NCI-H524 treated with DMSO at 0.1 percent for 48 hours (cell line): ENCODE results near the gene BLACAT1.
A peak's percentile ranks its signal among the peaks of the same experiment; 100 is the strongest.
"Not testable (repeated sequence)": the region's sequence is repeated elsewhere in the genome, so short reads cannot be mapped to it uniquely, and the experiment has no call there.

Experiments
- DNase-seq: peaks from one replicate; lab custom pipeline; 2025; lab: John Stamatoyannopoulos, UW

Gene BLACAT1

DNA sequence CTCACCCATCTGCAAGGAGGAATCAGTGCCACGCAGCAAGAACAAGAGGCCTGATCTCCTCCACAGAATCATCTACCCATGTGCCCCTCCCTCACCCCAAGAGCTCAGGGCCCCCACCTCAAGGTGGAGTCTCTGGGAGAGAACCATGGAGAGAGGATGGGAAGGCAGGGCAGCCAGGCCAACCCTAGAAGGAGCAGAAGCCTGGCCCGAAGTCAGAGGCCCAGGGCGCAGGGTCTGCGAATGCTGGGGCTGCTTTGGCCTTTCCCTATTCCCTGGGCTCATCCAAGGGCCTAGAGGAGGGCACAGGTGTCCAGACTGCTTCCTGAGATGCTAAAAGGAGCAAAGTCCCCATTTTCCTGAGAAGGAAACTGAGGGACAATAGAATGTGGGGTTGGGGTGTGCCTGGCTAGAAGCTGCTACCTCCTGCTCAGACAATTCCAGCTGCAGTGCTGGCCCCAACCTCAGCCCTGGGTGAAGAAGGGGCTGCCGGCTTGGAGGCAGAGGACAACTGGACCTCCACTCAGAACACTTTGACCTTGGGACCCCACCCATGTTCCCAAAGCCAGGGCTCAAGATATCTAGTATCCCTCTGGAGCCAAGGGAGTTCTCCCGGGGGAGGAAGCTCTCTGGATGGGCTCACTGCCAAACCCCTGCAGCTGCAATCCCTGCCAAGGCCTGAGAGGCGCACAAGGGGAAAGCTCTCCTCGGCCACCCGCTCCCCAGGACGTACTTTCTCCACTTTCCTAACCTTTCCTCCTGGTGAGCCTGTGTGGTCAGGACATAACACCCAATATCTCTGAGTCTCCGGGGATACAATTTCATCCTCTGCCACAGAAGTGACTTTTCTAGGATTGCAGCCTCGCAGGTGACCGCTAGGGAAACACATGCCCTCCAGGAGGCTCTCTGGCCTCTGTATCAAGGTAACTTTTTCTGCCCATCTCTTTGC is 17.4 kb downstream of the BLACAT1 start:
- DNase-seq, result no peak

- no peak for DNase-seq
Observed at GRCh38 chr1:205437570-205437969, 18.3 kb downstream of the BLACAT1 start.

DNA sequence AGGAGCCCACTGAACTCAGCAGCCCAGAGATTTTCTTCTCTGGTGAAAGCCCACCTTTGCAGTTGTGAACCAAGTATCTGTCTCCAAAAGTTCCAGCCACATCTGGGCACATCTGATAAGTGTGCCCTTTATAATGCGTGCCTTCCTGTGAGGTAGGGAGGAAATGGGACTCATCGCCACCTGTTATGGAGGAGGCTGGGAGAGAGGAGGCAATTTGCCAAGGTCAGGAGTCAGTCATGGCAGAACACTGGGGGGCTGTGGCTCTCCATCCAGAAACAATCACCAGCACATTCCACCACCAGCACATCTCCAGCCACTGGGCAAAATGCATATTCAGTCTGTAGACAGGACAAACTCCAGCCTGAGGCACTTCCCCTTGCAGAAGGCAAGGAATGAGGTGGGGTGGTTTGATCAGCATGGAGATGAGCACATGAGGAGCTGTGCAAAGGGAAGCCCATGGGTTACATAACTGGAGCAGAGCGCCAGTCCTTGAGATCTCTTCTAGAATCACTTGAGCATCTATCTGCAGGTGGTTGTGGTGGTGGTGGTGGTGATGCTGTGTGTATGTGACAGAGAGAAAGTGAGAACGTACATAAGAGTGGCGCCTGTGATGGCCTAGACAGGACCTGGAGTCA is 19.0 kb downstream of the BLACAT1 start:
- DNase-seq, result no peak

GRCh38 chr1:205435578-205436573 is 20.0 kb downstream of the BLACAT1 start:
- DNase-seq, result peak; percentile 49

GRCh38 chr1:205434738-205435137 is 21.1 kb downstream of the BLACAT1 start:
- DNase-seq, result no peak

- DNase-seq, result not testable (repeated sequence)
Observed at GRCh38 chr1:205432692-205433091, 23.2 kb downstream of the BLACAT1 start.

- DNase-seq, result no peak
Observed at GRCh38 chr1:205432116-205432515, 23.7 kb downstream of the BLACAT1 start.

DNA sequence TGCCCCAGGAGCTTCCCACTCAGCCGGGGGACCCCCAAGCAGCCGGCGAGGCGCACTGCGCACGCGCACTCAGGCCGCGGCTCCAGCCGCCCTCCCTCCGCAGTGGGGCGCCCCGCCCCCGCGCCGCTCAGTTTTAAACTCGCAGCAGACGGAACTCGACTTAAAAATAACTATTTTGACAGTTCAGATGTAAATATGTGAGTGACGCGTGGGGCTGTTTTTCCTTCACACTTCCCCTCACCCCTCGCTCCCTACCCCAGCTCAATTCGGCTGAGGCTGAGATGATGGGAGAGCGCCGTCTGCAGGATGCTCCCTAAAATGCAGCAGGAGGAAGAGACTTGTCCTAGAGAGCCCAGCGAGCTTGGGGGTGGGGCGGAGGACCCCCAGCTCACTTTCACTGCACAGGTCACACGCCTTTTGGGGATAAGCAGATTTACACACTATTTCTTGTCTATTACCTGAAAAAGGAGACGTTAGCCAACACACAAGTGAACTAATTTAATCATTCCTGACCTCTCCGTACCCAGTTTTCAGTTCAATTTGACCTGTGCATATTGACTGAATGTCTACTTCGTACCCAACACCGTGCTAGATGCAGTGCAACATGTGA is 25.0 kb downstream of the BLACAT1 start:
- DNase-seq, result no peak

DNA sequence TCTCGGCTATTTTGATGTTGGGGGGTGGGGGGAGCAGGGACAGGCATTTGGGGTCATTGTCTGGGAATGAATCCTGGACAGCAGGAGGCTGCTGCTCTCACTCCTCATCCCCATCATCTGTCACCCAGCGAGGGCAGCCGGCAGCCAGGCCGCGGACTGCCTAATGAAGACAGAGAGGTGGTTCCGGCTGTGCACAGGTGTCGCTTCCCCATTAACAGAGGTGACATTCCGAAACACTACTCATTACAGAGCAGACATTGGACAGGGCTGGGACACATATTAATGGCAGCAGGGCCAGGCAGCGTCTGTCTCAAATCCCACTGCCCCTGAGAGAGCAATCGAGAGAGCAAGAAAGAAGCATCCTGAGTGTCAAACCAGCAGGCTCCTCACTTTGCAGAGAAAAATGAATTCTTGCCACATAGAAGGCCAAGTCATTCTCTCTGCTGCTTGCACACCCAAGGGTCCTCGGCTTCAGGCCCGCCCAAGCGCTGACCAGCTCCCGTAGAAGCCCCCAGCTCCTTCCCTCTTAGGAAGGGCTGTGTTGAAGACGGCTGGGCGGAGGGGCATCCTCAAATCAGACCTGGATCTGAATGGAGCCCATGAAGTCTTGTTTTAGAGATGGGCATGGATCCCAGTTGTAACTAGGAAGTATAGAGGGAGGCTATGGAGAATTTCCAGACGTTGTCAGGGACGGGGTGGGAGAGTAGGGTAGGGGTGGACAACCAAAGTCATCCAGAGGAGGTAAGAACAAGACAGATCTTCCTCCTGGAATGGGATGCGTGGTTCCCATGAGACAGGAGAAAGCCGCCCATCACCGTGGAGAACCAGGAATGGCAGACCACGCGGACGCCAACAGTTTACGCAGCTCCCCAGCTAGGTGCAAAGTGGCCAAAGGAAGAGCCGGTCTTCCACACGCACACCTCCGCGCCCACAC is 25.8 kb downstream of the BLACAT1 start:
- DNase-seq, result no peak

DNA sequence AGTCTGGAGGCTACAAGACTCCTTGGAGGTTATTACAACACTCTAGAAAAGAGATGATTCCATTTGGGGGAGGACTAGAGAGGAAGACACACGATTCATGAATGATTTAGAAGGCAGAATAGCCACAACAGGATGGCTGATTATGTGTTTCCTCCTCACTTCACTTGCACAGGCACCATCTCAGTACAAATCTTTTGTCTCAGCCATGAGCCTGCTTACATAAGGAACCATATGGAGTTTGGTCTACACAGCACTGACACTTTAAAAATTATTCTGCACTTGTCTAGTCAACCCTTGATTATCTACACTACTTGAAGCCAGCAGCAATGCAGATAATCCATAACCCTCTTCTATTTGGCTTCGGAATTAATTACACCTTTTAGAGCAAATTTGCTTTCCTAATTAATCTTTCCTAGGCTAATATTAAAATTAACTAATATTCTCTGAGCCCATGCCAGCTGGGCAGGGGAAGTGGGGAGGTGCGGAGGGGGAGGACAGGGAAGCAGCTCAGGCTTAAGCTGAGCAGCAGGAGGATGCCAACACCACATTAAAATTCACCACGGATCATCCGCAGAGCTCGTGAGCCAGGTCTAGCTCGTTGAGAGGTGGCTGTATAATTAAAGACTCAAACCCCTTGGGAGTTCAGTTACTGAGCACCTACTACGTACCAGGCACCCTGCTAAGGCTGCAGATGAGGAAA is 30.8 kb downstream of the BLACAT1 start:
- DNase-seq, result peak; percentile 88

- DNase-seq, result peak; percentile 33
Observed at GRCh38 chr1:205423814-205424399, 31.9 kb downstream of the BLACAT1 start.

DNA sequence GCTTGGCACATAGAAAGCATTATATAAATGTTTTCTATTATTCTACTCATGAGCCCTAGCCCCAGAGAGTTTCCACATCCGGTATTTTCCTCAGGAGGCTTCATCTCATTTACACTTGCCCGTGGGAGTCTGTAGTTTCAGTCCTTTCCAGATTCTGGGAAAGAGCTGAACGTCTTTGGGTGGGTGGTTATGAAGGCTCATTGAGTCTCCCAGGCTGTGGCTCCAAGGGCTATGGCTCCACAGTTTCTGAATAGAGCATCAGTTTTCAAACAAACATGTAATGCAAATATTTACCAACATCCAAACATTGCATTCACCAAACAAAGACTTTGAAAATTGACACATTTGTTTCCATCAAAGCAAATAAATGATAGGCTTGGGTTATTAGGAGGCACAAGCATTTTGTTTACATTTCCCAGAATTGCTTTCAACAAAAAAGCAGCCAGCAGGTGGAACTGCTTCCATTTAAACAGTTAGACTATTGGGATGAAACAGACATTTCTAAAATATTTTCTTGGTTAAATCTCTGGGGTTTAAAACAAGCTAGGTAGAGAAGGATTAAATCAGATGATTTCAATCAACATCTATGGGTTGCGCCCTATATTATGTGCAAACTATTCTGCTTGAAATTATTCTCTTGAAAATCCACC is 32.7 kb downstream of the BLACAT1 start:
- DNase-seq, result no peak

GRCh38 chr1:205421798-205422197 is 34.0 kb downstream of the BLACAT1 start, which contains the start of gene LEMD1:
TSS of gene LEMD1 (minus strand) at chr1:205422056. CDS start at chr1:205420536, 1,520 bp downstream.
- peak; percentile 84 for DNase-seq

DNA sequence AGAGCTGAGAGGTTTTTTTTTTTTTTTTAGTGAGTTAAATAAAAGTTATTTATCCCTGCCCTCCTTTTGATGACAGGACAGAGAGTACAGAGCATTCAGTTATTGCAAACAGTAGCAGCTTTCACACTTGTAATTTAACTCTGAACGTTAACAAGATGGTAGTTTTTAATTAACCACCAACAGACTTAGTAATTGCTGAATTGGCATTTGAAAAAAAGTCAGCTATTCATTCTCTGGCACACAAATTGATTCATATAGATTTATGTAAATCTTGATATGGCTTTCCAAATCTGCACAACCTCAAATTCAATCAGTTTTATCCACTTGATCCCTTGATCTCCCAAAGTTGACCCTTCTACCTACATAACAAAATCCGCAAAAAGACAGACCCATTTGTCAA is 34.9 kb downstream of the BLACAT1 start:
- DNase-seq, result no peak

GRCh38 chr1:205417870-205418635 is 37.8 kb downstream of the BLACAT1 start:
- DNase-seq, result no peak

DNA sequence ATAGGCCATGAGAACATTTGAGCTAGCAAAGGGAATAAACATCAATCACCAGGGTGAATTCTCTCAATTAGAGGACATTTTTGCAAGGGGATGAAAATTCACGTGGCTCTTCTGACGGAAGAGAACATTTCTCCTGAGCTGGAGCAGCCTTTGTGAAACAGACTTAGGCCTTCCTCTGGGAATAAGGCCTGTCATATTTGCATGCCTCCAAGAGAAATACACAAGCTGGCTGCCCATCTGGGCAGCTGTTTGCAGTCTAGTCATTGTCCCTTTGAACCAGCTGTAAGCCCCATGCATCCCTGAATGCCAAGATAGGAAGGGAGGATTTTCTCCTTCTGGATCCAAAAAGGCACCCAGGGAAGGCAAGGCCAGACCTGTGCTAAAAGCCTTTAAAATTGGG is 39.5 kb downstream of the BLACAT1 start:
- DNase-seq, result peak; percentile 5

DNA sequence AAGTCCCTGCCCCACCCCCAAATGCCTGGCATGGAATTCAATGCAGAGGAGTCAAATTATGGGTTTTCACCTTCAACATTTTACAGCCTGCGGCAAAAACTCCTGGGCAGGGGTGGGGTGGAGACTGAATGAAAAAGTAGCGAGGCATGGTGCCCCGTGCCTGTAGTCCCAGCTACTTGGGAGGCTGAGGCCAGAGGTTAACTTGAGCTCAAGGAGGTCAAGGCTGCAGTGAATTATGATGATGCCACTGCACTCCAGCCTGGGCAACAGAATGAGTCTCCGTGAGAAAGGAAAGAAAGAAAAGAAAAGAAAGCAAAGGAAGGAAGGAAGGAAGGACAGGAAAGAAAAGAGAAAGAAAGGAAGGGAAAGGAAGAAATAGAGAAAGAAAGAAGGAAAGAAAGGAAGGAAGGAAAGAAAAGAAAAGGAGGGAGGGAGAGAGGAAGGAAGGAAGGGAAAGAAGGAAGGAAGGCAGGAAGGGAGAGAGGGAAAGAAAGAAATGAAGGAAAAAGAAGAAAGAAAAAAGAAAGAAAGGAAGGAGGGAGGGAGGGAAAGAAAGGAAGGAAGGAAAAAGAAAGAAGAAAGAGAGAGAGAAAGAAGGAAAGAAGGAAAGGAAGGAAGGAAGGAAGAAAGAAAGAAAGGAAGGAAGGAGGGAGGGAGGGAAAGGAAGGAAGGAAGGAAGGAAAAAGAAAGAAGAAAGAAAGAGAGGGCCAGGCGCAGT is 45.1 kb downstream of the BLACAT1 start:
- DNase-seq, result no peak
